Ectodermal cell (in vitro differentiated cells): ENCODE results near the gene FLACC1.

Experiments used
- H3K27ac ChIP-seq: 2 replicates; pipeline ENCODE4 v1.7.0; 2013; ENCODE audit warnings: mild to moderate bottlenecking, low read depth, low read length; ENCODE audit not compliant: insufficient read depth, poor library complexity, severe bottlenecking
- H3K27me3 ChIP-seq: 2 replicates; pipeline ENCODE4 v1.7.0; 2013; ENCODE audit warnings: mild to moderate bottlenecking, low read length; ENCODE audit not compliant: insufficient read depth, control insufficient read depth, poor library complexity, severe bottlenecking
- H3K36me3 ChIP-seq: one replicate; pipeline ENCODE4 v1.7.0; 2013; ENCODE audit warnings: low read length; ENCODE audit not compliant: control insufficient read depth, insufficient read depth
- H3K4me1 ChIP-seq: one replicate; pipeline ENCODE4 v1.7.0; 2013; ENCODE audit warnings: low read length; ENCODE audit not compliant: control insufficient read depth, insufficient read depth
- H3K4me3 ChIP-seq: 2 replicates; pipeline ENCODE4 v1.7.0; 2013; ENCODE audit warnings: low read depth, low read length, control low read depth; ENCODE audit not compliant: insufficient read depth
- H3K9me3 ChIP-seq: 2 replicates; pipeline ENCODE4 v1.7.0; 2013; ENCODE audit warnings: mild to moderate bottlenecking, low read length, moderate library complexity; ENCODE audit not compliant: control insufficient read depth
- WGBS, 2 experiments: methylation state at CpG; one replicate each; pipeline ENCODE4 v1.1.7; 2013; ENCODE audit warnings: missing lambda C conversion rate in 2 of 2; 5-methylcytosine and 5-hydroxymethylcytosine counted together

FLACC1 gene

GRCh38 chr2:201267278-201268030 is 89.7 kb downstream of the FLACC1 start:
- Histone ChIP-seq H3K36me3 (no peaks in the 10 kb centered on the region), H3K9me3 (no peaks in the 10 kb centered on the region), H3K4me3 (no peak overlapping the region), H3K27ac (no peak overlapping the region), H3K4me1 (no peaks in the 10 kb centered on the region), H3K27me3 (no peaks in the 10 kb centered on the region)
- 95% methylated on average over 12 of the region's 12 CpGs for WGBS, 2 experiments

GRCh38 chr2:201266629-201267028 is 90.5 kb downstream of the FLACC1 start:
- no peaks in the 10 kb centered on the region for H3K27me3 ChIP-seq
- no peaks in the 10 kb centered on the region for H3K36me3 ChIP-seq
- no peaks in the 10 kb centered on the region for H3K9me3 ChIP-seq
- H3K4me1 ChIP-seq = no peaks in the 10 kb centered on the region
- no peak overlapping the region for H3K4me3 ChIP-seq
- H3K27ac ChIP-seq = no peak overlapping the region
- WGBS, 2 experiments = 77 to 100% methylated on average over 1 to 2 of the region's 2 CpGs

DNA sequence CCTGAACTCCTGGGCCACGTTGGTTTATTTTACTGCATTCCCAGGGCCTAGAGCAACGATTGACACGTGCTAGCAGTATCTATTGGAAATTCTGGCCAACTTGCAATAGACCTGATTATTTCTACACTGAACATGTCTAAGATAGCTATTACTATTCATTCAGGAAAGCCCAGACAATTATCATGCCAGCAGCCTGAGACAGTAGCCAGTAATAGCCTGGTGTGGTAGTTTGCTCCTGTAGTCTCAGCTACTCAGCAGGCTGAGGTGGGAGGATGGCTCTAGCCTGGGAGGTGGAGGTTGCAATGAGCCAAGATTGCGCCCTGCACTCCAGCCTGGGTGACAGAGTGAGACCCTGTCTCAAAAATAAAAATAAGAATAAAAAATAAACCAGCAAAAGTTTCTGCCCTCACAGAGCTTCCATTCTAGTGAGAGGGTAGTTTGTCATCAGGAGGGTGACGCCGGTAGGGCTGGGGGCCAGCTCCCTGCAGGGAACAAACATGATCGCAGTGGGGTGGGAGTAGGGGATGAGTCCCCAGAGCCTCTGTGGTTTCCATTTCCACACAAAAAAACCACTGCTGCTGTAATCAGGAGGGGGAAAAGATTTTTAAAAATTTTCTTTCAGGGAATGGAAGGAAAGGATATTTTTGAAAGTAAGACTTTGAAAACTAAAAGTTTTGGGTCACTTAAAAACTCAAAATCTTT is 92.5 kb downstream of the FLACC1 start:
- H3K27ac ChIP-seq = no peak overlapping the region
- WGBS, 2 experiments = 84 to 94% methylated on average over 6 to 7 of the region's 7 CpGs
- no peaks in the 10 kb centered on the region for H3K4me1 ChIP-seq
- H3K9me3 ChIP-seq = no peaks in the 10 kb centered on the region
- no peaks in the 10 kb centered on the region for H3K36me3 ChIP-seq
- H3K27me3 ChIP-seq = no peaks in the 10 kb centered on the region
- H3K4me3 ChIP-seq = no peak overlapping the region

GRCh38 chr2:201263779-201264178 is 93.4 kb downstream of the FLACC1 start:
- Histone ChIP-seq H3K4me1 (peaks cover 2% of the 10 kb centered on the region), H3K27ac (no peak overlapping the region), H3K36me3 (no peaks in the 10 kb centered on the region), H3K9me3 (no peaks in the 10 kb centered on the region), H3K27me3 (no peaks in the 10 kb centered on the region), H3K4me3 (no peak overlapping the region)
- WGBS, 2 experiments = 91 to 100% methylated on average over 2 of the region's 2 CpGs

- Histone ChIP-seq H3K9me3 (no peaks in the 10 kb centered on the region), H3K4me1 (peaks cover 10% of the 10 kb centered on the region), H3K36me3 (no peaks in the 10 kb centered on the region), H3K27ac (no peak overlapping the region), H3K4me3 (no peak overlapping the region), H3K27me3 (no peaks in the 10 kb centered on the region)
- WGBS, 2 experiments = 90 to 92% methylated on average over 2 to 5 of the region's 6 CpGs
These were observed 94.4 kb downstream of the FLACC1 start for GRCh38 chr2:201262718-201263117.

GRCh38 chr2:201261906-201262305 is 95.2 kb downstream of the FLACC1 start:
- 90% methylated on average over 2 of the region's 2 CpGs for WGBS, 2 experiments
- no peaks in the 10 kb centered on the region for H3K36me3 ChIP-seq
- H3K27ac ChIP-seq = no peak overlapping the region
- no peak overlapping the region for H3K4me3 ChIP-seq
- no peaks in the 10 kb centered on the region for H3K27me3 ChIP-seq
- no peaks in the 10 kb centered on the region for H3K9me3 ChIP-seq
- peaks cover 10% of the 10 kb centered on the region for H3K4me1 ChIP-seq

DNA sequence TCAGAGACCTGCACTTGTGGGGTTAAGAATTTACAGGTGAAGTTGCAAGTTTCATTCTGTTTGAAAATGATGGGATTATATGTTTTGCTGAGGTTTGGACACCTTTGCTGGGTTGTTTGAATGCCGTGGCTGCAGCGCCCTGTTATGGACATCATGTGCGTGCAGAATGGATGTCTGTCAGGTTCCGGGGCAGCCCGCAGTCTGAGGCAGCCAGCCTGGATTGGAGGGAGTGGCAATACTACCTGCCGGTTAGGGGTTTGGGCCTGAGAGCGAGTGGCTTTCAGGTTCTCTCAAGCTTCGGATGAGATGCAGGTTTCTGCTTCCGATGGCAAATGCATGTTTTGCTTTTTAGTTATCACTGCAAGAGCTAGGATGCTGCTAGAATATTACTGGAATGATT is 95.7 kb downstream of the FLACC1 start:
- no peaks in the 10 kb centered on the region for H3K9me3 ChIP-seq
- H3K27me3 ChIP-seq = no peaks in the 10 kb centered on the region
- no peaks in the 10 kb centered on the region for H3K36me3 ChIP-seq
- no peak overlapping the region for H3K4me3 ChIP-seq
- no peak overlapping the region for H3K27ac ChIP-seq
- H3K4me1 ChIP-seq = peaks cover 10% of the 10 kb centered on the region
- WGBS, 2 experiments = 93% methylated on average over 9 of the region's 9 CpGs

DNA sequence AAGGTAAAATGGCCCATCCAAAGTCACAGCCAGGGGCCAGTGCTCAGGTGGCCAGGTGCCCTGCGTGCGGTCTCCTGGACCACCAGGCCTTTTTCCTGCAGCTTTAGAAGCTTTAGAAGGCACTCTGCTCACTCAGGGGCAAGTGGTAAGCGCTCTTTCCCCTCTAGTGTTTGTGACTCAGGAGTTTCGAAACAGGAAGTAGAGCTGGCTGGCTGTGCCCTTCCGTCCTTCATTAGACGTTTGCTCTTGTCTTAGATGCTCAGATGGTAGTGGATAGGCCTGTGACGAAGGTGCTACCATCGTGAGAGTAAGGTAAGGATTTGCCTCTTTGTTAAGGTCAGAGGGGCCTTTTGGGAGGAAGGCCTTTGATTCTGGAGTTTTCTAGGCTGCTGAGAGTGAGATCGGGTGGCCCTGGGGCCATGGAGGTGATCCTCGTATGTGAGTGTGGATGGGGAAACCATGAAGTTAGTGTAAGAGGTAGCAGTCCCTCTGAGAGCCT is 96.8 kb downstream of the FLACC1 start, which contains the start of gene CASP8:
Gene CASP8 (plus strand): TSS at position 235 of the 499 bp plus-strand sequence. CDS start 5,951 bp downstream, outside the sequence.
- H3K27ac ChIP-seq = no peak within 1 kb of the TSS

DNA sequence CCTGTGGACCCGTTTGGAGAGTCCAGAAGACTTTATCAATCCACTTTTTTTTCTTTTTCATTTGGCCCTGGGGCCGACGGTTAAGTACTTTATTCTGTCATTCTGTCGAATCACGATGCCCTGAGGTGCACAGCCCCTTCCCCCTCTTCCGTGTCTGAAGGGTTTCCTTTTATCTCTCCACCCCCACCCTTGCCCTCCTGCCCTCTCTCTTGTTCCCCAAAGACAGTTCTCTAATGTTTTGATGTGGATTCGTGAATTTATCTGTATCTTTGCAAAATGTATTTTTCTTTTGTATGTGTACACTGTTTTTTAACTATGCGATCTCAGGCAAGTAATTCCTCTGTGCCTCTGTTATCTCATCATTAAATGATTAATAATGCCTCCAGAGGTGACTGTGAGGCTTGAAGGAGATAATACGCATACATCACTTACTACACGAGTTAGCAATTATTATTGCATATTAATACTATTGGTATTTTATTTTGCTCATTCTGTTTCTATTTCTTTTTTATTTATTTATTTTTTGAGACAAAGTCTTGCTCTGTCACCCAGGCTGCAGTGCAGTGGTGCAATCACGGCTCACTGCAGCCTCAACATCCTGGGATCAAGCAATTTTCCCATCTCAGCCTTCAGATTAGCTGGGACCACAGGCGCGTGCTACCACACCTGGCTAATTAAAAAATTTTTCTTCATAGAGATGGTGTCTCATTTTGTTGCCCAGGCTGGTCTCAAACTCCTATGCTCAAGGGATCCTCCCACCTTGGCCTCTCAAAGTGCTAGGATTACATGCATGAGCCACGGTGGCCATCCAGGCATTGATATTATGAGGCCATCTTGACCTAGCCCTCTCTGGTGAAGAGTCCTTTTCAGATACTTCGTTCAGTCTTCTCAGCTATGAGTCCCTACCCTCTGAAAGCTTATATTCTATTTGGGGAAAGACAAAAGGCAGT is 98.2 kb downstream of the FLACC1 start:
- WGBS, 2 experiments = 47 to 49% methylated on average over 11 to 14 of the region's 15 CpGs

More for the DNA sequence above, 96.8 kb downstream of the FLACC1 start, which contains the start of gene CASP8:
- WGBS, 2 experiments = 93 to 94% methylated on average over 10 of the region's 10 CpGs
- Histone ChIP-seq H3K27me3 (no peaks in the 10 kb centered on the region), H3K9me3 (no peaks in the 10 kb centered on the region), H3K36me3 (no peaks in the 10 kb centered on the region), H3K4me3 (no peak within 1 kb of the TSS), H3K4me1 (peaks cover 10% of the 10 kb centered on the region)

More for the DNA sequence above, 98.2 kb downstream of the FLACC1 start:
- no peaks in the 10 kb centered on the region for H3K9me3 ChIP-seq
- H3K36me3 ChIP-seq = no peaks in the 10 kb centered on the region
- H3K27ac ChIP-seq = peak overlapping the region; percentile 55
- H3K27me3 ChIP-seq = no peaks in the 10 kb centered on the region
- H3K4me1 ChIP-seq = peaks cover 10% of the 10 kb centered on the region
- H3K4me3 ChIP-seq = no peak overlapping the region
